Omental fat pad (tissue), 4 donors: Measurements from ENCODE around the gene FBXO8. TPM values are rescaled to one million over a fixed set of nuclear protein-coding genes. Genes with fewer than 3 reads are reported as not detected.

Experiments used
- ATAC-seq: fragments of 150-250 bp; one replicate; pipeline ENCODE4 v1.9.1; 2016; ENCODE audit warnings: mild to moderate bottlenecking, moderate library complexity; ENCODE audit not compliant: low FRiP score
- DNase-seq: peaks from one replicate; pipeline ENCODE4 v3.0.0-alpha.2; 2019; ENCODE audit warnings: low spot score
- total RNA-seq, 4 donors: library from RNA; depleted of rRNA; stranded (reverse); fragments of >200 nt; gene quantifications; one replicate each; pipeline ENCODE4 v1.1.0, GENCODE V29; 2016
- TF ChIP-seq, protein P1 (sequence below), 3 donors: fragments of 450-650 bp; IDR thresholded peaks; one replicate each; pipeline ENCODE4 v1.5.1; 2016 to 2017; ENCODE audit warnings: antibody characterized with exemption in 3 of 3, mild to moderate bottlenecking in 3 of 3, moderate library complexity in 2 of 3

Gene FBXO8
- total RNA-seq, 4 donors from 2014 or later, result 15.9 to 50.8 (median 30.3) TPM

DNA sequence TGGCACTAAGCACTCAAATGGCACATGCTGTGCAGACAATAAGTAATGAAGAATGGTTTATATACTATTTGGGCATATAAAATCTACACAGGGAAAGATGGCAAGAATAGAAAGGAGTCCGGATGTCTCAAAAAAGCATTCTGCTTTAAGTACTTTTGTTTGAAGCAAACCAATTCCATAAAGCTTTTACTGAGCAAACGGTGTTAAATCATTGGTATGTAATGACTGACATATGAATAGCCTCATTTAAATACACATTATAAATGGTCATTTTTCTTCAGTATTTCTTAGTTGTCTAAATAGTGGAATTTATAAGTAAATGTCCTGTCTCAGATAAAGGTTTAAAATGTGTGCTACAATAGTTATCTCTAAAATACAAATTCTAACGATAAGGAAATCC, 6.0 kb downstream of the FBXO8 start:
- DNase-seq, result no peak
- TF ChIP-seq, protein P1, sequence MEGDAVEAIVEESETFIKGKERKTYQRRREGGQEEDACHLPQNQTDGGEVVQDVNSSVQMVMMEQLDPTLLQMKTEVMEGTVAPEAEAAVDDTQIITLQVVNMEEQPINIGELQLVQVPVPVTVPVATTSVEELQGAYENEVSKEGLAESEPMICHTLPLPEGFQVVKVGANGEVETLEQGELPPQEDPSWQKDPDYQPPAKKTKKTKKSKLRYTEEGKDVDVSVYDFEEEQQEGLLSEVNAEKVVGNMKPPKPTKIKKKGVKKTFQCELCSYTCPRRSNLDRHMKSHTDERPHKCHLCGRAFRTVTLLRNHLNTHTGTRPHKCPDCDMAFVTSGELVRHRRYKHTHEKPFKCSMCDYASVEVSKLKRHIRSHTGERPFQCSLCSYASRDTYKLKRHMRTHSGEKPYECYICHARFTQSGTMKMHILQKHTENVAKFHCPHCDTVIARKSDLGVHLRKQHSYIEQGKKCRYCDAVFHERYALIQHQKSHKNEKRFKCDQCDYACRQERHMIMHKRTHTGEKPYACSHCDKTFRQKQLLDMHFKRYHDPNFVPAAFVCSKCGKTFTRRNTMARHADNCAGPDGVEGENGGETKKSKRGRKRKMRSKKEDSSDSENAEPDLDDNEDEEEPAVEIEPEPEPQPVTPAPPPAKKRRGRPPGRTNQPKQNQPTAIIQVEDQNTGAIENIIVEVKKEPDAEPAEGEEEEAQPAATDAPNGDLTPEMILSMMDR (IDR thresholded peaks at IDR 0.05), result no peak
- no peak for ATAC-seq

DNA sequence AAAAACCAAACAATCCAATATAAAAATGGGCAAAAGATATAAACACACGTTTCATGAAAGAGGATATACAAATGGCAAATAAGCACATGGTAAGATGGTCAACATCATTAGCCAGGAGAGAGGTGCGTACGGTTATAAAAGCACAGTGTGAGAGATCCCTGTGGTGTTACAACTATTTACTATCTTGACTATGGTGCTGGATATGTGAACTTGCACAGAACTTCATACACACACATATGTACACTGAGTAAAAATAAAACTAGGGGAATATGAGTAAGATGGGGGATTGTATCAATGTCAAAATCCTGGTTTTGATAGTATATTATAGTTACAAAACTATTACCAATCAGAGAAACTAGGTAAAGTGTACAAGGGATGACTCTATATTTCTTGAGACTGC, 8.4 kb downstream of the FBXO8 start:
- TF ChIP-seq, protein P1 (IDR thresholded peaks at IDR 0.05), result no peak
- ATAC-seq, result no peak

DNA sequence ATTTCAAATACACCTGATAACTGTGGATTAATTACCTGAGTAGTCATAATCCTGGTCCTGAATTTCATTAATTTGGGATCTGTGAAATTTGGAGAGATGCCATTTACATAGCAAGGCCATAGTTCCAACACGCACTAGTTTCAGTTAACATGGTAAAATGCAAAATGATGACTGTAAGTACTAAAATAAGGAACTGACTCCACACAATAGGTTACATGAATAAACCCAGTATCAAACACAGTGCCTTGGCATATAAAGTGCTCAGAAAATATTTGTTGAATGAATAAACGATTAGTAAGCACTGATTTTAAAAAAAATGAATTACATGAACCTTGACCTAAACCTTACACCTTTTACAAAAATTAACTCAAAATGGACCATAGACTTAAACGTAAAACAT, 9.0 kb downstream of the FBXO8 start:
- TF ChIP-seq, protein P1 (IDR thresholded peaks at IDR 0.05), result no peak
- no peak for ATAC-seq
- DNase-seq, result no peak

More for the DNA sequence above, 8.4 kb downstream of the FBXO8 start:
- no peak for DNase-seq

DNA sequence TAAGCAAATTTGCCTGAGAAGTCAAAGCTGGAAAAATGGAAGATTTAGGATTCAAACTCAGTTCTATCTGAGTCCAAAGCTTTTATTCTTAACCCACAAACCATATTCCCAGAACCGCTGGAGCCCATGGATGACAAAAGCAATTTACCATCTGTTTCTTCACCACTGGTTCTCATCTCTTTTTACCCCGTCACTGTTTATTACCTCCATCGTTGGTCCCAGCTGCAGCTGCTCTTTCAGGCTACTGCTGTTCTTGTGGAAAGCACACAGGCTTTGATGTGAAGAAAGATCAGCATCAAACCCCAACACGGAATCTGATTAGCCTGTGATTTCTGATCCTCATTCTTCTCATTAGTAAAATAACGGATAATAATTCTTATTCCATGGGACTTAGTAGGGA, 9.5 kb downstream of the FBXO8 start:
- ATAC-seq, result no peak
- TF ChIP-seq, protein P1 (IDR thresholded peaks at IDR 0.05), result no peak
- DNase-seq, result no peak

DNA sequence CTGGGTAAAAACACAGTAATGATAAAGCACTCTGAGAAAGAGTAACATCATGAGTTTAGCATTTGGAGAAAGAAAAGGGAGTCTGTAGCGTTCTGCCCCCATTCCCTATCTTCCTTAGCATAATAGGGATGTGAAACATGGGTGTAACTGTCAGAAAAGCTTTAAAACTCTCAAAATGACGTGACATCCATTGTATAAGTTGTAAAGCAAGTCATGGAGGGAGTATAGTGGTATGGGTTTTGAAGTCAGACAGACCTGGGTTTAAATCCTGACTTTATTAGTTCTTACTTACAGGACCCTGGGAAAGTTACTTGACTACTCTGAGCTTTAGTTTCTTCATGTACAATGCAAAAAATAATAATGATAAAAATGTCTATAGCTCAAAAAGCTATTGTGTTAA, 17.1 kb downstream of the FBXO8 start:
- TF ChIP-seq, protein P1 (IDR thresholded peaks at IDR 0.05), result no peak
- ATAC-seq, result no peak
- no peak for DNase-seq

DNA sequence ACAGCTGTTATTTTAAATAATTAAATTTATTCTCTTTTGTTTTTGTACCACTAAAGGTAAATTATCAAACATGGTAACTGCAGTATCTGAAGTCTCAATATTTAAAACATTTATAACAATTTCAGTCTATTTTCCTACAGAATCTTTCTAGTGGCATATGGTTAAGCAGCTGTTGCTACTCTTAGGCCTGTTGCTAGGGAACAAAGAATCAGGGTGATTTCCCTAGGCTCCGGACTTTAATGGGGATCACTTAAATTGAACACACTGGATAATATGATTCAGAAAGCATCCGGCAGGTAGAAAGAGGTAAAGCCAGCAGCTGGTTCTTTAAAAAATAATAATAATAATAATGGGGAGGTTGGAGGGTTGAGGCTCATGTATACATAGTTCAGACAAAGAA, 17.6 kb downstream of the FBXO8 start:
- DNase-seq (no peak), ATAC-seq (no peak)
- TF ChIP-seq, protein P1 (IDR thresholded peaks at IDR 0.05), result no peak

DNA sequence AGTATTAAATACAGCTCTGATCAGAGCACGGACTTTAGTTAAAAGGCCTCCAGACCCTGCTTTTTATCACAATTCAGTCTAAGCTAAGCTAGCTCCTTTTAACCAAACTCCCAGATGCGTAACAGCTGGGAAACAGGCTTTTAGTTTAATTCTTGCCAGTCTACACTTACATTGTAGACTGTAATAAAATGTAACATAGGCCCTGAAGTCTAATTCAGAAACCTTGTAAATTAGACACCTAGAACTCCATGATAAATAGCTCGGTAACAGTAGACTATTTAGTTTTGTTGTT, 20.1 kb downstream of the FBXO8 start:
- TF ChIP-seq, protein P1 (IDR thresholded peaks at IDR 0.05), result no peak
- ATAC-seq (no peak), DNase-seq (no peak)
